SIG-M5 treated with dmso at 0.1 percent for 504 hours (cell line): ENCODE data around the gene SUN5.

Experiments
- DNase-seq: peaks from one replicate; lab custom pipeline; 2025; ENCODE audit not compliant: unreplicated experiment; lab: John Stamatoyannopoulos, UW

The SUN5 gene

DNA sequence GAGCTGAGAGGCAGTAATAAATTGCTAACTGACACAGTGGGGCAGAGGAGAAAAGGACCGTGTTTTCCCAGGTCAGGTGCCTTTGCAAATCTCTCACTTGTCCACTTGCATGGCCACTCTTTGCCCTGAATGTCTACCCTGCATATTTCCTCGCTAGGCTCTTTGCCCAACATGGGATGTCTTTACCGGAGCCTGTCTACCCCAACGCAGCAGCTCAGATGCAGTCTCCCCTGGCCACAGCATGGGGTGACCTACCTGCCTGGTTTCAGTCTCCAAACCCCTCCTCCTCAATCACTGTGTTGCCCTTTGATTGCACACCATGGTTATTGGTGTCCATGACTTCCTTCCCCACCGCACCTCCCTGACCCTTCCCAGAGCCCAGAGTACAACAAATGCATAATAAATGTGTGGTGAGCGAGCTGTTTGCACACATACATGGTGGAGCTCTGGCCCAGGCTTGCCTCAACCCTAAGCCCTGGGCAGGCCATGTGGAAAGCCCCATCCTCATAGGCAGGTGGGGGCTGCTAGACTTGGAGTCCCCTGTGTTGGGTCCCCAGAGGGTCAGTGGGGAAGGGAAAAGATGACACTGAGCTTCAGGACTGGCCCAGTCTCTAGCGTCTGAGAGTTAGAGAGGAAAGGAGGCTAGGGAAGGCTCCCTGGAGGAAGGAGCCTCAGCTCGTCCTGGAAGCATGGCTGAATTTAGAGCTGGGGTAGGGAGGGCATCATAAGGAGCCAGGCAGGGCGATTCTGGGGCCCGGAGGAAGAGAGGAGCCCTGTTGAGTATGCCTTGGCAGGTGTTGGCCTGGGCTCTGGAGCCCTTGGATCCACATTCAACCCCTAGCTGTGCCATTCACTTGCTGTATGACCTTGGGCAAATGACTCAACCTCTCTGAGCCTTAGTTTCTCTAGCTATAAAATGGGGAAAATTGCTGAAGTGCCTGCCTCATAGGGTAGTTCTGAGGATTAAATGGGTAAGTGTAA lies 22.8 kb upstream of the SUN5 start:
- DNase-seq = no peak

GRCh38 chr20:33026072-33026778 lies 22.0 kb upstream of the SUN5 start:
- DNase-seq = no peak

- no peak for DNase-seq
Measured at GRCh38 chr20:33025318-33025876, 21.2 kb upstream of the SUN5 start.

GRCh38 chr20:33024609-33025317 lies 20.5 kb upstream of the SUN5 start:
- no peak for DNase-seq

DNA sequence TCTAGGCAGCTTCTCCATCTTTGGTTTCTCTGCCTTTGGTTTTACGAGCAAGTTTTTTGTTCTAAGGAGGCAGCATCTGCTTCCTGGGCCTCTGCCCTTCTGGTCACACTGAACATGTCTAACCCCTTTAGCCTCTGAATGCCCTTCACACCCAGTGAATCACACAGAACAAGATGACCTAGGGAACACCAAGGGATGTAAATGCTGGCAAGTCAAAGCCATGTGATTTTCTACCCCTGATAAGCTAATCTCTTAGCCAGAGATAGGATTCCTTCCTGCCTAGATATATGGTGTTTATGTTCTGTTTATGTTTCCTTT lies 20.0 kb upstream of the SUN5 start:
- no peak for DNase-seq

- no peak for DNase-seq
Measured at GRCh38 chr20:33023439-33024242, 19.4 kb upstream of the SUN5 start.

DNA sequence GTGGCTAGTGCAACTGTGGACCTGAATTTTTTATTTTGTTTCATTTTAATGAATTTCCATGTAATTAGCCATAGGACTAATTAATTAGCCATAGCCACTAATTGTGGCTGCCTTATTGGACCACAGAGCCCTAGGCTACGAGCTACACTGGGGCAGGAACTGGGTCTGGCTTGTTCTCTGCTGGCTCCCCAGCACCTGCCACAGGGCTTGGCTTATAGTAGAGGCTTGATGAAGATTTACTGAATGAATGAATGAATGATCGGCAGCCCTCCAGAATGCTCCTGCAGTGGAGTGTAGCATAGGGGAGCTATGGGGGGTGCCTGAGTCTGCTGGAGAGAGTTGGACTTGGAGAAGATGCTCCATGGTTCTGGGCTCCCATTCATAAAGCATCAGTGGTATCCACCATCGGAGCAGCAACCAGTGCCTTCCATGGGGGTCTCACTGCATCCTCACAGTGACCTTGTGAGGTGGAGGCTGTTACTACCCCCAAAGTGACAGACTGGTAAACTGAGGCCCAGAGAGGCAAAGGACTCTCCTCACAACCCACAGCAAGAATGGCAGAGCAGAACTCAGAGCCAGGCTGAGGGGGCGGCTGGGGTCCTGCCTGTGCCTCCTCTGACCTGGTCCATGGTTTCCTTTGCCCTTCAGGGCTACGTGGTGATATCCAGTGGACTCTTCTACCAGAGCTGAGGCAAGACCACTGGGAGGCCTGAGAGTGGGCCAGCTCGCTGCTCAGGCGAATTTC lies 18.6 kb upstream of the SUN5 start:
- DNase-seq = no peak

DNA sequence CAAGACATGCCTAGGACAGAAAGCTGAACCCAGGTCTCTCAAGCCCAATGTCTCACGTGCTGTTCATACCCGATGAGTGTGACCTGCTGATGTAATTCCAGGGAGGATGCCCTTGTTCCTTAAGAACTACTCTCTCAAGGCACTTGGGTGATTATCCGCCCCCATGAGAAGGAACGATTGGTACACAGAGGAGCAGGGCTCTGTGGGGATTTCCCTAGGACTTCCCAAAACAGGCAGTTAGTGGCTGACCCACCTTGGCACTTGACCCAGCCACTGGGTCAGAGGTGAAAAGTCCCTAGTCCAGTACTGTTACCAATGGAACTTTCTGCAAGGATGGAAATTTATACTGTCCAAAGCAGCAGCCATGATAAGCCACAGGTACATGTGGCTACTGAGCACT lies 18.1 kb upstream of the SUN5 start:
- no peak for DNase-seq

GRCh38 chr20:33021879-33022278 lies 17.6 kb upstream of the SUN5 start:
- DNase-seq = no peak

DNA sequence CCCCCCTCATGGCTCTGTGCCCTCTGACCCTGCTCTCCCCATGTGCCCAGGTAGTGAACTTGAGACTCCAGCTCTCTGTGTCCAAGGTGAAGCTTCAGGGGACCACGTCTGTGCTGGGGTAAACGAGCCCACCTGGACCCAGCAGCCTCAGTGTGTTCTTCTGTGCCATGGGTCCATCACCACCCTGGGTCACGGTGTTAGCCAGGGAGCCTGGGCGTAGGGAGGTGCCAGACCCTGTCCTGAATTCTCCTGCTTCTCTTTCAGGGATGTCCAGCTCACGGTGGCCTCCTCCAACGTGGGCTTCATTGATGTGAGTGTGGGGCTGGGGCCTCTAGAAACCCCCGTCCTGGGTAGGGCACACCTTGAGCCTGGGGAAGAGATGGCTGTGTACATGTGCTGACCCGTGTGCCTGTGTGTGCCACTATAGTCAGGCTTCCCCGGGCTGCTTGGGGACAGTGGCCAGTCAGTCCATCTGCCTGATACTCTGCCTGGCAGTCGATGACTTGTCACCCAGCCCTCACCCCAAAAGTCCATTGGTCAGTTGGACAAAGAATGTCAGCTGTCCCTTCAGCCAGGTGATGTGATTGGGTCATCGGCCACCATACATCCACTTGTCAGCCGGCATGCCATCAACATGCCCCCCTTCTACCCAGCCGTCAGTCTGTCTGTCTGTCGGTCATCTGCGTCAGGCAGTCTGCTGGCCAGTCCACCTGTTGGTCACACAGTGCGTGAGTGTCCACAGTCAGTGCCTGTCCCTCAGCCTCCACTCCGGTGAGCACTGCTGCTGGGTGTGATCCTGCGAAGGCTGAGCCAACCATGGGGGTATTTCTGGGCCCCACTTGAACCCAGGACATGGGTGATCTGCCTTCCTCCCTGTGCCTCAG lies 16.3 kb upstream of the SUN5 start:
- DNase-seq = no peak

- DNase-seq = no peak
Measured at GRCh38 chr20:33019465-33020277, 15.4 kb upstream of the SUN5 start.

DNA sequence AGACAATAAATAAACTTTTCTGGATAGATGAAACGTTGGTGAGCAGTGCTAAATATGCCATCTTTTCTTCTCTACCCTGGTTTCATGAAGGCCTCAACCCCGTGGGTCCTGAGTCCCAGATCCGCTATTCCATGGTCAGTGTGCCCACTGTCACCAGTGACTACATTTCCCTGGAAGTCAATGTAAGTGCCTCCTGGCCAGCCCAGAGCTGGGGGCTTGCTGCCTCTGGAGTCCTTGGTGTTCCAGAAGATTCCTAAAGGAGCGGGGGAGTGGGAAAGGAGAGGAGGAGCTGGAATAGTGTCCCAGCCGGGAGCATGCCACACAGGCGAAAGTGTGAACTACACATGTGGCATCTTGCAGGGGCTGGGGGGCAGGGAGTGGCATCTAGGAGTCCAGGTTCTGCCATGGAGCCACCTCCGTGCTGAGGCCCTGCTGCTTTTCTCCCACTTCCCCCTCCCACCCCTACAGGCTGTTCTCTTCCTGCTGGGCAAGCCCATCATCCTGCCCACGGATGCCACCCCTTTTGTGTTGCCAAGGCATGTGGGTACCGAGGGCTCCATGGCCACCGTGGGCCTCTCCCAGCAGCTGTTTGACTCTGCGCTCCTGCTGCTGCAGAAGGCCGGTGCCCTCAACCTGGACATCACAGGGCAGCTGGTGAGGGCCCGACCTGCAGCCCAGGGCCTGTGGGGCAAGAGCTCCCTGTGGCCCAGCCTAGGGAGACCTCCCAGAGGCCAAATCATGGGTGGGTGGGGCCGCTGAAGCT lies 14.1 kb upstream of the SUN5 start:
- DNase-seq = no peak

DNA sequence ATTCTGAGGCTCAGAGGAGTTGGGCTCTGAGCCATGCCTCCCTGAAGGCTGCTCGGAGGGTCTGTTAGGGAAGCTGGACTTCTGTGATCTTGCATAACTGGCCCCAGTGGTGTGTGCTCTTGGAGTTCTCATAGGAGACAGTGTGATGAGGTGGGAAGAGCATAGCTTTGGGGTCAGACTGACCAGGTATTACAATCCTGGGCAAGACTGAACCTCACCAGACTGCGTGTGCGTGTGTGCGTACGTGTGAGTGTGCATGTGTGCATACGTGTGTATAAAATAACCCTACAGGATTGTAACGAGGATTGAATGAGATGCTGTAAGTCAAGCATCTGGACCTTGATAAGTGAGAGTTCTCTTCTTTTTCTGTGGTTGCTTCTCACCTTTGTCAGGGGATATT lies 13.3 kb upstream of the SUN5 start:
- DNase-seq = no peak

GRCh38 chr20:33016581-33017109 lies 12.4 kb upstream of the SUN5 start:
- no peak for DNase-seq

DNA sequence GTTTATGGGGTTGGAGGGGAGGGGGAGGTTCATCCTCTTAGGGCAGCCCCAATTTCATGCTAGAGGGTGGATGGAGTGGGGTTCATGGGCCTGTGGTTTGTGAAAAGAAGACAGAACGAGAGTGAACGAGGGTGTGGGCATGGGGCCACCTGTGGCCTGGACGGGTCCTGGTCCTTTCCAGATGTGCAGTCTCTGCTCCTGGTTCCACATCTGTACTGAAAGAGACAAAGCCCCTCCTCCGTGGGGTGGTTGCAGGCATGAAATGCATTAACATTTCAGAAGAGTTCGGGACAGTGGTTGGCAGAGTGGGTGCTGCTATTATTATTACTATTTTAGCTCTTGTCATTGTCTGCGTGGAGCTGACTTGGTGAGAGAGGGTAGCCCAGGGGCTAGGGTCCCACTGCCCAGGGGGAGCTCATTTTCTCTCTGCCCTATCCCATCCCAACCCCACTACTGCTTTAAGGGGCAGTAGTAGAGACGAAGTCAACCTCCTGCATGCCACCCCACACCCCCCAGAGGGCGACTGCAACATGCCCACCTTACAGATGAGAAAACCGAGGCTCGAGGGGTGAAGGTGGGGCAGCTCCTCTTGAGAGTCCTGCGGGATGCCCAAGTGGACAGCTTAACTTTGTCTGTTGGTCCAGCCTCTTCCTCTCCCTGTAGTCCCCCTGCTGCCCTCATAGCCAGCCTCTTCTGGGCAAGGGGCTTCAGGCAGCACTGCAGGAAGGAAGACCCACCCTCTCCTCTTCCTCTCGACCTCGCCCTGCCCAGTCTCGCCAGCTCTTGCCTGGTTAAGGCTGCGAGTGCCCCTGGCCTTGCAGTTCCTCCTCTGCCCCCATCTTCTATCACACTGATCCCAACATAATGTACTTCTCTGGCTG lies 11.7 kb upstream of the SUN5 start:
- DNase-seq = no peak

DNA sequence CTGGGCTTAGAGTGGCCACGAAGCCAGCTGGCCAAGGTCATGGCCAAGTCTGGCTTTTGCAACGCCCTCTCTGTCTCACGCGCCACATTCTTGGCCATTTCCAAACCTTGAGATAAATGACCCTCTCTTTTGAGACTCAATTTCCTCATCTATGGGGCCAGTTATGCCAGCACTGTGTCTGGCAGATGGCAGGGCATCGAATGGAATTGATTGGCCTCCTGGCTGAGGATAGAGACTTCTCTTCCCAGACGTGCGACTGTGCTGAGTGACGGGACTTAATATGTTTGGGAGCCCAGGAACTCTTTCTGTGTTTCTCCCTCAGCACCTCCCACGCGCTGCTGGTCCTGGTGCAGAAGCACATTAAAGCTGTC lies 10.9 kb upstream of the SUN5 start:
- no peak for DNase-seq
